GM19025 (cell line): Measurements from ENCODE around the gene WRAP73.

ENCODE experiments used
- ATAC-seq: cut with Tn5 transposase; IDR thresholded peaks from one replicate; pipeline ENCODE4 v1.9.1; 2021; ENCODE audit warnings: mild to moderate bottlenecking, low read depth, moderate library complexity; ENCODE audit not compliant: unreplicated experiment

WRAP73 gene

GRCh38 chr1:3649342-3650247, at the start of gene WRAP73:
Gene WRAP73, minus strand, starts transcription at chr1:3650103. Its CDS starts 104 bp downstream, at chr1:3649999.
- ATAC-seq, result peak; percentile 73

GRCh38 chr1:3699596-3699995, 49.7 kb upstream of the WRAP73 start:
- no peak for ATAC-seq

- ATAC-seq, result no peak
Measured at GRCh38 chr1:3698660-3699408, 48.9 kb upstream of the WRAP73 start.

GRCh38 chr1:3697810-3698209, 47.9 kb upstream of the WRAP73 start:
- ATAC-seq, result no peak

GRCh38 chr1:3697104-3697503, 47.2 kb upstream of the WRAP73 start:
- ATAC-seq, result no peak

- no peak for ATAC-seq
Measured at GRCh38 chr1:3696689-3697088, 46.8 kb upstream of the WRAP73 start.

GRCh38 chr1:3695326-3696217, 45.7 kb upstream of the WRAP73 start:
- ATAC-seq, result no peak

GRCh38 chr1:3693321-3693720, 43.4 kb upstream of the WRAP73 start:
- no peak for ATAC-seq

GRCh38 chr1:3692598-3692997, 42.7 kb upstream of the WRAP73 start:
- no peak for ATAC-seq

- no peak for ATAC-seq
Measured at GRCh38 chr1:3691421-3692204, 41.7 kb upstream of the WRAP73 start.

GRCh38 chr1:3690282-3691065, 40.6 kb upstream of the WRAP73 start:
- no peak for ATAC-seq

- no peak for ATAC-seq
Measured at GRCh38 chr1:3689138-3689750, 39.3 kb upstream of the WRAP73 start.

GRCh38 chr1:3688356-3689137, 38.6 kb upstream of the WRAP73 start:
- no peak for ATAC-seq

- no peak for ATAC-seq
Measured at GRCh38 chr1:3687504-3687903, 37.6 kb upstream of the WRAP73 start.

GRCh38 chr1:3685906-3686305, 36.0 kb upstream of the WRAP73 start:
- no peak for ATAC-seq

GRCh38 chr1:3685222-3685621, 35.3 kb upstream of the WRAP73 start:
- ATAC-seq, result no peak

- no peak for ATAC-seq
Measured at GRCh38 chr1:3683992-3684391, 34.1 kb upstream of the WRAP73 start.

- no peak for ATAC-seq
Measured at GRCh38 chr1:3683197-3683596, 33.3 kb upstream of the WRAP73 start.
